Left kidney (tissue), 8 donors: Measurements from ENCODE around the gene PJA2. TPM values are rescaled to one million over a fixed set of nuclear protein-coding genes. Genes with fewer than 3 reads are reported as not detected.
"Not testable (repeated sequence)": the region's sequence is repeated elsewhere in the genome, so short reads cannot be mapped to it uniquely, and the experiment has no call there.

Source experiments
- DNase-seq: peaks from one replicate; pipeline ENCODE4 v3.0.0-alpha.2; 2013
- long read RNA-seq, 8 donors: transcript quantifications; one replicate each; lab custom pipeline, GENCODE V29; 2026
- polyA plus RNA-seq: library from polyadenylated mRNA; unstranded; fragments of 120-200 nt; gene quantifications from one replicate; pipeline ENCODE4 v1.2.1, GENCODE V29; 2013; ENCODE audit not compliant: insufficient read length

Gene PJA2, protein sequence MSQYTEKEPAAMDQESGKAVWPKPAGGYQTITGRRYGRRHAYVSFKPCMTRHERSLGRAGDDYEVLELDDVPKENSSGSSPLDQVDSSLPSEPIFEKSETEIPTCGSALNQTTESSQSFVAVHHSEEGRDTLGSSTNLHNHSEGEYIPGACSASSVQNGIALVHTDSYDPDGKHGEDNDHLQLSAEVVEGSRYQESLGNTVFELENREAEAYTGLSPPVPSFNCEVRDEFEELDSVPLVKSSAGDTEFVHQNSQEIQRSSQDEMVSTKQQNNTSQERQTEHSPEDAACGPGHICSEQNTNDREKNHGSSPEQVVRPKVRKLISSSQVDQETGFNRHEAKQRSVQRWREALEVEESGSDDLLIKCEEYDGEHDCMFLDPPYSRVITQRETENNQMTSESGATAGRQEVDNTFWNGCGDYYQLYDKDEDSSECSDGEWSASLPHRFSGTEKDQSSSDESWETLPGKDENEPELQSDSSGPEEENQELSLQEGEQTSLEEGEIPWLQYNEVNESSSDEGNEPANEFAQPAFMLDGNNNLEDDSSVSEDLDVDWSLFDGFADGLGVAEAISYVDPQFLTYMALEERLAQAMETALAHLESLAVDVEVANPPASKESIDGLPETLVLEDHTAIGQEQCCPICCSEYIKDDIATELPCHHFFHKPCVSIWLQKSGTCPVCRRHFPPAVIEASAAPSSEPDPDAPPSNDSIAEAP
- 132 TPM for polyA plus RNA-seq
- long read RNA-seq, donor 1, full-length matches to known transcripts = 24 of 49 reads
- long read RNA-seq, donor 1, partial matches to known transcripts = 25 of 49 reads
- long read RNA-seq, donor 1, other reads (novel, unspliced or antisense) = 0 of 49 reads
- long read RNA-seq, donor 2, full-length matches to known transcripts = 27 of 58 reads
- long read RNA-seq, donor 2, partial matches to known transcripts = 31 of 58 reads
- long read RNA-seq, donor 2, other reads (novel, unspliced or antisense) = 0 of 58 reads
- long read RNA-seq, donor 3, full-length matches to known transcripts = 18 of 50 reads
- long read RNA-seq, donor 3, partial matches to known transcripts = 32 of 50 reads
- long read RNA-seq, donor 3, other reads (novel, unspliced or antisense) = 0 of 50 reads
- long read RNA-seq, donor 4, partial matches to known transcripts = 6 of 6 reads
- long read RNA-seq, donor 4, other reads (novel, unspliced or antisense) = 0 of 6 reads
- long read RNA-seq, donor 5, full-length matches to known transcripts = 25 of 51 reads
- long read RNA-seq, donor 5, partial matches to known transcripts = 26 of 51 reads
- long read RNA-seq, donor 5, other reads (novel, unspliced or antisense) = 0 of 51 reads
- long read RNA-seq, donor 6, full-length matches to known transcripts = 23 of 59 reads
- long read RNA-seq, donor 6, partial matches to known transcripts = 36 of 59 reads
- long read RNA-seq, donor 6, other reads (novel, unspliced or antisense) = 0 of 59 reads
- long read RNA-seq, donor 7, full-length matches to known transcripts = 28 of 60 reads
- long read RNA-seq, donor 7, partial matches to known transcripts = 32 of 60 reads
- long read RNA-seq, donor 7, other reads (novel, unspliced or antisense) = 0 of 60 reads
- long read RNA-seq, donor 8, full-length matches to known transcripts = 13 of 43 reads
- long read RNA-seq, donor 8, partial matches to known transcripts = 30 of 43 reads
- long read RNA-seq, donor 8, other reads (novel, unspliced or antisense) = 0 of 43 reads

DNA sequence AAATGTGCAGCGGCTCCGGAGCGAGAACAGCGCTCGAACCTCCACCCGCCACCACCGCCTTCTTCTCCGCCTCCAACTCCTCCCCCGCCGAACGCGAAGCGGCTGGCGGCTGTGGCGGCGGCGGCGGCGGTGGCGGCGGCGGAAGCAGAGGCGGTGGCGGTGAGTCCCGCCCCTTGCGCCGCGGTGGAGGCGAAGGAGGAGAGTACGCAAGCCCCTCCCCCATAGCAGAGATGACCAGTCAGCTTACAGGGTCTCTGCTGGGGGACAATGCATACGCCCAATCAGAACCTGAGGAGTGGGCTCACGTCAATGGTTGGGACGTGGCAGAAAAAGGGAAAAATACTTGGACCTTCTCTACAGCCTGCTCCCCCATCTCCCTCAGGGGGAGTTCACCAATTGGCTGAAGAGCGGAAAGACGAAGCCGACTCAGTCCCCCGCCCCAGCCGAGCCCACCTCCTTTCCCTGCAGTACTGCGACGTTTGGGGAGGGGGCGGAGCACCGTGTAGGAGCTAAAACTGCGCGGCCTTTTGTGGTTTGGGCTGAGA, at the start of gene PJA2:
TSS of gene PJA2 (minus strand) at position 131 of the 545 bp plus-strand sequence. CDS start 26,541 bp downstream, outside the sequence.
- peak; percentile 99 for DNase-seq

DNA sequence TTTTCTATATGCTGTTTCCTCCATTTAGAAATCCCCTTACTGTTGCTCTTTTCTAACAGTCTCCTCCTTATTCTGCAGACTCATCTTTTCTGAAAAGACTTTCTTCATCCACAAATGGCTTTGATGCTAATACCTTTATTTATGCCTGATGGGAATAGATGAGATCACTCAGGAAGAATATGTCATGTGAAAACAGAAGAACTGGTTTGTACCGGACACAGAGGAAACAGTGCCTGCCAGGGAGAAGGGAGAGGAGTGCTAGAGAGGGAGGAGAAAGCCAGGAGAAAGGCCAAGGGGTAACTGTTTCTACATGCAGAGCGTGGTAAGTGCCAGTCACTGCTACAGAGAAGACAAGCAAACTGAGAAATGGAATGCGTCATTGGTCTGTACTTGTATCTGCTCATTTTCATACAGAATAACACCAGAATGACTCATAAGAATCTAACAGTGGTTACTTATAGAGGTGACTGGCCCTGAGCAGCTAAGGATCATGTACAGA, 45.9 kb upstream of the PJA2 start:
- DNase-seq = peak; percentile 39

DNA sequence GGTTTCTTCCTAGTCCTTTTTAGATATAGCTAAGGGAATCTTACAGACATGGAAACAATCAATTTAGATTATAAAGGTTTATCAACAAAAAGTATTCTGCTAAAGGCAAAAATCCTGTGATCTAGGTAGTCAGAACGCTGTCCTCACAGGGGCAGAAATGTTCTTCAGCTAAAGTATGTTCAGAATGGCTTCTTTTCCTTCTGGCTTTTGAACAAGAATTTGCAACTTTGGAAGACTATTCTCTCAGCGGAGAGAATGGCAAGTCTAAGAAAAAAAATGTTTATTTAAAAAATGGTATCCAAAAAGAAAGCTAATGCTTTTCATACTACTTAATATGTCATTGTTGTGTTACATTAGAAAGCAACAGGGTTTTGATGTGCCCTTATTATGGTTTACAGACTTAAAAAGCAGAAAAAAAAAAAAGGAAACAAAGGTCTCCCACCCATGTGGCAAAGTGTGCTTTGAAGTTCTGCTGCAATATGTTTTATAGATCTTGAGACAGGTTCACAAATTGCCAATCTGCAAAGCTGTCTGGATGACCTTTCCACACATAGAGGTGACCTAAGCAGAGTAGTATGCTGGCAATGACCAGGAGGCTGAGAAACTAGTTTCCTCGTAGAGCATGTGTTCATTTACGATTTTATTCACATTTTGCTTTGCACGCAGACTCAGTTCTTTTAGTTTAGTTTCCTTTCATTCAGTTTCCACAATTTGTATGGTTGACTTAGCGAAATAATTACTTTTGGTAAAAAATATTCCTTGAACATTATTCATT, 45.1 kb upstream of the PJA2 start:
- DNase-seq = no peak

DNA sequence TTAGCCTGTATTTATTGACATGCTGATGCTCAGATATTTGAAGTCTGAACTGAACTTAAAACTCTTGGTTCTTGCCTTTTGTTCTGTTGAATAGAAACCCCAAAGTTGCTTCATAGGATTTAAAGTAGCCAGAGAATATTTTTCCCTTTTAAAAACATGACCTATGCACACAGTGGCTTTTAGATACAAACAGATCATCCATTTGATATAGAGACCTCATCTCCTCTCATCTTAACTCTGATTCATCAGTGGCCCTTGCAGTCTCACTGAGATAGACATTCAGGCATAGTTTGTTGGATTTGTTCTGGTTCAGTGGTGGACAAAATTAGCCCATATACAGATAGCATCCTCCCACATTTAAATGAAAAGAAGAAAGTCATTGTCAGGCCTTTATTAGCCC, 43.5 kb upstream of the PJA2 start:
- no peak for DNase-seq

DNA sequence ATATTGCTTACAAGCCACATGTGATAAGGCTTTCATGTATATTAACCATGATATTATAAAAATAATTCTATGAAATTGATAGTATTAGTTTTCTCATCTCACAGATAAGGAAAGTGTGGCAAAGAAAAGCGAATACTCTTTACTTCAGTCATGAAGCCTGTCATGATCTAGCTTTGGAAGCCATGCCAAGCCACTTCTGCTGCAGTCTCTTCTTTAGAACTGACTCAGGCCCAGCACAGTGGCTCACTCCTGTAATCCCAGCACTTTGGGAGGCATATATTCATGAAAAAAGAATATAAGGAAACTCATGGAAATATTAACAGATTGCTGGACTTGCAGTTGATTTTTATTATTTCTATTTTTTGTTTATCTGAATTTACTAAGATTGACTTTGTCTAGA, 42.9 kb upstream of the PJA2 start:
- DNase-seq = no peak

DNA sequence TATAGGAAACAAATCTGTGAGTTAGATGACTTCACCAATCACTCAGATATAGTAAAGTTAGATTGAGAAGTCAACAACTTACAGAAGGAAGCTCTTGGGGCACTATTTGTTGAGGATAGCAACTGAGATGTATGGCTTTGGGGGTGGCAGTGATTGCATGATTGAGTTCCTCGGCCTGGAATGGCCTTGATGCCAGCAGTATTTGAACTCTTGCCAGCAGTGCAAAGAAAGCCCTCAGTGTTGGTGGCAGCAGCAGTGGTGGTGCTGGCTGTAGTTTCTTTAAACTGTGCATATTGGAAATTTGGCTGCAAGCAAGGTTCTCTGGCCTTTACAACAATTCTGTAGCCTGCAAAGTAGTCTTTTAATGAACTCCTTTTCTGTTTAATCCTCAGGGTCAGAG, 41.4 kb upstream of the PJA2 start:
- no peak for DNase-seq

DNA sequence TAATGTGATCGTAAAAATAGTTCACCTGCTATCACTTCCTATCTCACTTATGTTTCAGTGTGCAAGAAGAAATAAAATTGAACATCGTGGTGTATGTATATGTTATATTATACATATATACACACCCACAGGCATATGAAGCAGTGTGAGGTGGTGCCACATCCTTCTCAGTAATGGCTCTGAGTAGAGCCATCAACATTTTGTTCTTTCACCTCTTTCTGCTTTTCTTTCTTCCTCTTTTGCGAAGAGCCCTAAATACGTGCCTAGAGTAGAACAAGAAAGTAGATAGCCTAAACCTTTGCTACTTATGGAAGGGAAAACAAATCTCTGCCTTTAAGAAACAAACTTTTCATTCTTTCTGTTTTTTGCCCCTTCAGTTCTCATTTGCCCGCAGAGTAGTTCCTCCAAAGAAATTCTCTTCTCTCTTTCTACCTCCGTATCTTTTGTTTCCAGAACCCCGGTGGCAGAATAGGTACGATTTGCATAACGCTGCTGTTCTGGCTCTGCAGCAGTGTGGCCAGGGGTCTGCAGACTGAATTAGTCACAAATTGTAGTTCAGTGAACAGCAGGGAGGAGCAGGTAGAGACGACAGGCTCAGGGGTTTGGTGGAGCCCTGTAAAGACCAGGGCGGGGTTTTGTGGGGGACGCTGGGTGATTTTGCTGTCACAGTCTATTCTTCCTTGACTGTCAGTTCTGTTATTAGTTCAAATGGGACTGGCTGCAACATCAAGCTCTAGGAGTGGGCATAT, 40.5 kb upstream of the PJA2 start:
- no peak for DNase-seq

DNA sequence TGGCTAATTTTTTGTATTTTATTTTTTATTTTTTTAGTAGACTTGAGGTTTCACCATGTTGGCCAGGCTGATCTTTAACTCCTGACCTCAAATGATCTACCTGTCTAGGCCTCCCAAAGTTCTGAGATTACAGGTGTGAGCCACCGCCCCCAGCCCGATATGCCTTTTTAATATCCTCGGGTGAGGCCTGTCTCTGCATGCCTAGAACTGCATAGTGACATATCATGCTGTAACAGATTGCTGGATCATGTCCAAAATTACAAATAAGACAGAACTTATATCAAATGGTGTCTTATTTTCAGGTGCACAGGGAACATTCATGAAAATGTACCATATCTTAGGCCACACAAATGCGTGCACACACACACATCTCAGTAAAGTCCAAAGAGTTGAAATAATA, 39.1 kb upstream of the PJA2 start:
- DNase-seq = no peak

DNA sequence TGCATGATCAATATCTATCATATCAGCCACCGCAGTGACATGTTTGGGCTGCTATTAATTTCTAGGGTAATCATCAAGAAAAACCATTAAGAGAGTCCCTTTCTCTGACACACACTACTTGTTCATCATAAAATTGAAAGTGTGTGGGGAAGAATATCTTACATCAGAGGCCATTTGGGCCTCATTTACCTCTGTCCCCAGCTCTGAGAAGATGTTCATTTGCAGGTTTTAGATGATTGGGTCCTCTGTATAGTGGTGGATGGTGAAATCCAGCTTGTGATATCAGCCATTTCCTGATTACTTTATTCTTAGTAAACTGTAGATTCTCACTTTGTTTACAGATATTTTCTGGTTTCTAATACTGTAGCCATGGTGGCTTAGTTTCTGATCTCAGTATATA, 29.8 kb upstream of the PJA2 start:
- no peak for DNase-seq

DNA sequence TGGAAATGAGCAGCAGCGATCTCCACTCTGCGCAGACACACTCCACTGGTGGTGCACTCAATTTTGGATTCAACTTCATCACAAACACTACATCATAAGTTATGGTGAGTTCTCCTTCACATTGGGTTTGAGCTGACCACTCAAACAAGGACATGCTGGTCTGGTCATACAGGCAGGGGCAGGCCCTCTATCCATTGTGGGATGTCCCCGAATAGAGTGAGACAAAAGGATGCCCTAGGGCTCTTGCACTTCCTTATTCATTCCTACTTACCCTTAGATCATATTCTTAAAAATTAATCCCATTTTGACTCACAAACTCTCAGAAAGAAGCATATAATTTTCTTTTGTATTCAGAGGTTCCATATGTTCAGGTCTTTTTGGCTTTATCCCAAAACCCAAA, 16.3 kb upstream of the PJA2 start:
- DNase-seq = no peak

DNA sequence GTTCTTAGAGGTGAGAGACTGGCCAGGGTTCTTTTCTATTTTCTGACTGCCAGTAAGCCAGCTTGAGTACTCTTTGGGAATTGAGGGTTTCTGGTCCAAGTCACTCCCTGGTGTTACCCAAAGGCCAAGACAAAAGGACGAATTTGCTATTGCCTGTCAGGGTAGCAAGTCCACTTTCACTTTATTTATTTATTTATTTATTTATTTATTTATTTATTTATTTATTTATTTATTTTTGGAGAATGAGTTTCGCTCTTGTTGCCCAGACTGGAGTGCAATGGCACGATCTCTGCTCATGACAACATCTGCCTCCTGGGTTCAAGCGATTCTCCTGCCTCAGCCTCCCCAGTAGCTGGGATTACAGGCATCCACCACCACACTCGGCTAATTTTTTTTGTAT, 15.7 kb upstream of the PJA2 start:
- DNase-seq = not testable (repeated sequence)

DNA sequence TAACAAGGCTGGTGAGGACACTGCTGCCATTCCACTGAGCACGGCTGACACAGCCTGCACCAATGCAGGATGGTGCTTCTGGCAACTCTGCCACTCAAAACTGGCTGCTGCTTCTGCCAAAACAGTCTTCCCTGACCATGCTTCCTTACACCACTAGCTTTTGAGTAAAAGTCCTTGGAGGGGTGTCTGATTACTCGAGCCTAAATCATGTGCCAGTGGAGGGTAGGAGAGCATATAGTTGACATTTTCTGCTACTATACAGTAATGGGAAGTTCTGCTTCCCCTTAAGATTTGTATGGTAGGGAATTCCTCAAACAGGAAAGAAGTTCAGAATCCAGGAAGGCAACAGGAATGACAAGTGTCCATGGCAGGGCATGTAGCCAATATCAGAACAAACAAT, 12.2 kb upstream of the PJA2 start:
- no peak for DNase-seq

DNA sequence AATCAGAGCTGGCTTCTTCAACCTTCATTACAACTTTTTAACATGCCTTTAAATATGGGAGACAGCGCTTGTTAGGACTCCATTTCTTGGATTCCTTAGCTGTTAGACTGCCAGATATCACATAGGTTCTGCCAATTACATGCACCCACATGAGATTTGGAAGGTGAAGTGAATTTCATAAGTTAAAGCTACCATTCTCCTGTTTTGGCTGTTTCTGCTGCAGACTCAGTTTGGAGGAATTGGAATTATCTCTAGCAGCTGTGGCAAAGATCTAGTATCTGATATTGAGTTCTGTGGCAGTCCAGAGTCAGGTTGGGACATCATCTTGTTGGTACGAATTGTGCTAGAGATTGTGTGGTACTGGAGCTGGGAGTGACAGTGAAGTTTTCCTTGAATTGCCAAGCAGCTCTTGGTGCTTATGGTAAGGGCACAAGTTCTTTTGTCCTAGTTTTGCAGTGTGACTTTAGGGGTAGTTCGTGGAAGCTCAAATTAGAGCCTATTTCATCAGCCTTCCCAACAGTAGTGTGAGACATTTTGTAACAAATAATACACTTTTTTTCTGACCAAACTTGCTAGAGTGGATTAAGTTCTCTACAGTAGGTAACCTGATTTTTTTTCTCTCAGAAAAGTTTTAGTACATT, 9.1 kb upstream of the PJA2 start:
- DNase-seq = no peak

DNA sequence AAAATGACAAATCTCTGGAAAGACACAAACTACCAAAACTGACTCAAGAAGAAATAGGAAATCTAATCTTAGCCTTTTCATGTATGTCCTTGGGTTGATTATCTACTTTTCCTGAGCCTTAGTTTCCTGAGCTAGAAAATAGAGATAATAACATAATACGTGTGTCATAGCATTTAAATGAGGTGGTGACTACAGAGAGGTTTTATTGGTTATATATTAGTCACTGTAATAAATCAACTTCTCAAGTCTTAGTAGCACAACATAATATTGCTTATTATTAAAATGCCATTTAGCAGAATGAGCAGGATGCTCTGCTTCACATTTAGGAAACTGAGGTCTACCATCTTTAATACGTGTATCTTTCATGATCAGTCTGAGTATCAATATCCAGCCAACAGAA, 7.1 kb upstream of the PJA2 start:
- DNase-seq = no peak

DNA sequence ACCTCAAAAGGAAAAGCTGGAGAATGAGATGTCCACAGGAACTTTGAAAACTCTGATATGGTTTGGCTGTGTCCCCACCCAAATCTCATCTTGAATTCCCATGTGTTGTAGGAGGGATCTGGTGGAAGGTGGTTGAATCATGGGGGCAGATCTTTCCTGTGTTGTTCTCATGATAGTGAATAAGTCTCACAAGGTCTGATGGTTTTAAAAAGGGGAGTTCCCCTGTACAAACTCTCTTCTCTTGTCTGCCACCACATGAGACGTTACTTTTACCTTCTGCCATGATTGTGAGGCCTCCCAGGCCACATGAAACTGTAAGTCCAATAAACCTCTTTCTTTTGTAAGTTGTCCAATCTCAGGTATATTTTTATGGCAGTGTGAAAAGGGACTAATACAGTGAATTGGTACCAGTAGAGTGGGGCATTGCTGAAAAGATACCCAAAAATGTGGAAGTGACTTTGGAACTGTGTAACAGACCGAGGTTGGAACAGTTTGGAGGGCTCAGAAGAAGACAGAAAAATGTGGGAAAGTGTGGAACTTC, 4.2 kb upstream of the PJA2 start:
- not testable (repeated sequence) for DNase-seq

DNA sequence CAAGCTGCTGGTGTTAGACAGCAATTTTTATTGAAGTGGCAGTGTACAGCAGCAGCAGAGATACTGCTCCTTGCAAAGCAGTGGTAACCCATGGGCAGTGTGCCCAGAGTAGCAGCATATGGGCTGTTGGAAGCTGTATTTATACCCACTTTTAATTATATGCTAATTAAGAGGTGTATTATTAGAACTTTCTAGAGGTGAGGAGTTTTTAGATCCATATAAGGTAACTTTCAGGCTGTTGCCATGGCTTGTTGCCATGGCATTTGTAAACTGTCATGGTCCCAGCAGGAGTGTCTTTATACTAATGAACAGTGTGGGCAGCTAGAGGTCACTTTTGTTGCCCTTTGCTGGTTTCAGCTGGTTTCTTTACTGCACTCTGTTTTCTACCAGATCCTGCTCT, 3.7 kb upstream of the PJA2 start:
- no peak for DNase-seq

DNA sequence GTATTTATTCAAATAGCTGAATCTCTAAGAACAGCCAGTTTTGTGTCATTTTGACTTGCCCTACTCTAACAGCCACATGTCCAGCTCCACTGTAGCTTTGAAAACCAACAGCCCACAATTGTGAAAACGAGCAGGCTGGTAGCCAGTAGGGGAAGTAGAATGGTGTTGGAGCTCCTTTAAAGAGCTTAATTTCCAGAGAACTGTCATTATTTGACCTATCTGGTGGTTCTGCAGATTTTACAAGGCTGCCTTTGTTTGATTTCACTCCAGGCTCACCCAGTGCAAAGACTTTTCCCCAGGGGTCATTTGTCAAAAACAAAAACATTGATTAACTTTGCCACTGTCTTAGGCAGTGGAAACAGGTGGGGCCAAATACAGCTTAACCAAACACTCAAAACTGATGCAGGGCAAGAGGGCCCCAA, 3.2 kb upstream of the PJA2 start:
- no peak for DNase-seq

DNA sequence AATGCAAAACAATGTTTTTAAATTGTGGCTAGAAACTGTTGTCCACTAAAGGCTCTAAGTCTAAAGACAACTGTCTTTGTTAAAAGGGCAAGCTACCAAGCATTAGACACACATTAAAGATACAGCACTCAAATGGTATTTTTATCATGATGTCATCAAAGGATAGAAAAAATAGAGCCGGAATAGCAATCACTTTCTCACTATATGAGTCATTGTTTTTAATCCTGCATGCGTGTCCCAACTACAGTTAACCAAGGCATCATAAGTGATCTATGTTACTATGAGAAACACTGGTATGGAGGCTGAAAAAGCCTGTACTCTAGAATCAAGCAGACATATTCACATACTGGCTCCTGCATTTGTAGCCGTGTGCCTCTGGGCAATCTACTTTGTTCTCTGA, 1.9 kb upstream of the PJA2 start:
- DNase-seq = no peak

DNA sequence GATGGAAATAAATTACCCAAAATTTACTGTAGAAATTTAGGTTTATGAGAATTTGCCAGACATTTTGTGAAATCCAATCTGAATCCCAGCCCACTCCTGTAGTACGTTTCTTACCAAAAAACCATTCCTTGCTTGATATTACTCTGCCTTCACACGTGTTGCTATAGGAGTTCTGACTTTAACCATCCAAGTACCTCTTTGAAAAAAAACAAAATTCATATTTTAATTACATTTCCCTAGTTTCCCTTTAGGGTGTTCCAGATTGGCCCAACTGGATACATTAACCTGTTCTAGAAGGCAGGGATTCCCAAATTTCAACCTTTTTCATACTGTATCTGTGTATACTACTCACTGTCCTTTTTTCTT, 1.4 kb upstream of the PJA2 start:
- no peak for DNase-seq
